ENCODE data around the gene ERGIC1. TPM values are rescaled to one million over a fixed set of nuclear protein-coding genes. Genes with fewer than 3 reads are reported as not detected.

Gene ERGIC1
- total RNA-seq, 4 donors from 2014 or later: 156 to 214 (median 175) TPM

DNA sequence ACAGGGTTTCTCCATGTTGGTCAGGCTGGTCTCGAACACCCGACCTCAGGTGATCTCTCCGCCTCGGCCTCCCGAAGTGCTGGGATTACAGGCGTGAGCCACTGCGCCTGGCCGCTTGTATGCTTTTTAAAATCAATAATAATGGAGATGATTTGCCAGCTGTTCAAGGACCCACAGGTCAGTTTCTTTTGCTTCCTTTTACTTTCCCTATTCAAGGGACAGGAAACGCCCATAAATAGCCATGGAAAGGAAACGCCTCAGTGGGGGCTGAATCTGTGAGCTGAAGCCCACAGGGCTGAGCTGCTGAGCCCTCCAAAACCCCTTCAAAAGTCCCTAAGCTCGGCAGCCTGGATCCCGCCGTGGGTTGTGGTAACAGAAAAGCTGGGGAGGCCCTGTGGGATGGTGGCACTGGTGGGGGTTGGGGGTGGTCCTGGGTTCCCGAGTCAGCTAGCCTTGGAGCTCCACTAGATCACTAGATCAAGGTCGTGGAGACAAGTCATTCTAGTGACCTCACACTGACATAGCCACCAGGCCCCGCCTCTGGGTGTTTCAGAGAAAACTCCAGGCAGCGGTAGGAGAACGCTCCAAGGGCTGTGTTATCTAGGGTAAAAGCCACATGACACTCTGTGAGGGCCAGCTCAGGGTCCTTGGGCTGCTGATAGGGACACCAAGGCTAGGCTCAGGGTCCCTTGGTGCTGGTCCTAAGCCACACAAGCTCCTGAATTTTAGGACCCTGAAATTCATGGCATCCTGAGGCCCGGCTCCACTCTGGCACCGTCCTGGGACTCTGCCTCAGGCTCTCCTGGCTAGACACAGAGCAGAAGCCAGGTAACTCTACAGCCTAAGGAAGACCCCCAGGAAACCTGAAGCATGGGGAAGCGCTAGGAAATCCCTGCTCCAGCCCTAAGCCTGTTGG, 45.0 kb upstream of the ERGIC1 start:
- Histone ChIP-seq H3K9me3 (no peaks in the 10 kb centered on the region), H3K4me3 (replicated peaks in 1 of 3) (no peak overlapping the region), H3K27me3 (no peaks in the 10 kb centered on the region), H3K27ac (peak overlapping the region; percentile 51 to 76 (median 69)), H3K4me1 (peaks cover 11 to 34% of the 10 kb centered on the region in 2 donors), H3K36me3 (no peaks in the 10 kb centered on the region)
- no peak for TF ChIP-seq POLR2A (IDR thresholded peaks at IDR 0.05)
- TF ChIP-seq, protein P1, sequence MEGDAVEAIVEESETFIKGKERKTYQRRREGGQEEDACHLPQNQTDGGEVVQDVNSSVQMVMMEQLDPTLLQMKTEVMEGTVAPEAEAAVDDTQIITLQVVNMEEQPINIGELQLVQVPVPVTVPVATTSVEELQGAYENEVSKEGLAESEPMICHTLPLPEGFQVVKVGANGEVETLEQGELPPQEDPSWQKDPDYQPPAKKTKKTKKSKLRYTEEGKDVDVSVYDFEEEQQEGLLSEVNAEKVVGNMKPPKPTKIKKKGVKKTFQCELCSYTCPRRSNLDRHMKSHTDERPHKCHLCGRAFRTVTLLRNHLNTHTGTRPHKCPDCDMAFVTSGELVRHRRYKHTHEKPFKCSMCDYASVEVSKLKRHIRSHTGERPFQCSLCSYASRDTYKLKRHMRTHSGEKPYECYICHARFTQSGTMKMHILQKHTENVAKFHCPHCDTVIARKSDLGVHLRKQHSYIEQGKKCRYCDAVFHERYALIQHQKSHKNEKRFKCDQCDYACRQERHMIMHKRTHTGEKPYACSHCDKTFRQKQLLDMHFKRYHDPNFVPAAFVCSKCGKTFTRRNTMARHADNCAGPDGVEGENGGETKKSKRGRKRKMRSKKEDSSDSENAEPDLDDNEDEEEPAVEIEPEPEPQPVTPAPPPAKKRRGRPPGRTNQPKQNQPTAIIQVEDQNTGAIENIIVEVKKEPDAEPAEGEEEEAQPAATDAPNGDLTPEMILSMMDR (IDR thresholded peaks at IDR 0.05): no peak
- 63 to 72% methylated on average over 19 to 21 of the region's 21 CpGs for WGBS, 2 donors
- DNase-seq: peak; percentile 48 to 54
- intact Hi-C loops (cut with DNase I): no loop called here

DNA sequence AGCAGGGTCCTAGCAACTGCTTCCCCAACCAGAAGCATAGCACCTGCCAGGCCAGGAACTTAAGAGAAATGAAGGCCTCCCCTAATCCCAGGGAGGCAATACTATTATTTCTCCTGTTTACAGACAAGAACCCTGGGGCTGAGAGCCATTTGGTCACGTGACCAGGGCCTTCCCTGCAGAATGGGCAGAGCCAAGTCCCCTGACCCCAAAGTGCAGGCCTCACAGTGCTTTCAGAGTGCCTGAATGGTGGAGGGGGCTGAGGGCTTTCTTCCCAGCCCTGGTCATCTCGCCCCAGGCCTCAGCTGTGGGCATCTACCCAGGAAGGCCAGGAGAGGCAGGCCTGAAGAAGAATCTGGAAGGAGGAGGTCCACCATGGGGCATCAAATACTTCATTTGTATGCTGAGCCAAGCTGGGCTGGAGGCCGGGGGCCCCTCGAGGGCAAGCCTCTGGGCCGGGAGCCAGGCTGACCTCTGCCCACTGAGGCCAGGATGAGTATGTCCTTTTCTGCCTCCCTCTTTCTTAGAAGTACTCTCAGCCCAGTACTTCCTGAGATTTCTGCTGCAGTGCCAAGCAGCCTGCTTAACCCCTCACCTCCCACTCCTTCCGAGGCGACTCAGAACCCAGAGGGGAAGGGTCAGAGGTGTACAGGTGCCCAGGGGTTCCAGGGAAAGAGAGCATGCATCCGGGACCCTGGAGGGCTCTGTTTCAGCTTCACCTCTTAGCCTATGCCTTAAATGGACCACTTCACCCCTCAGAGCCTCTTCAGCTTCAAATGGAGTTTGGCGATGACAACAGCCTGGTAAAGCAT, 44.2 kb upstream of the ERGIC1 start:
- Histone ChIP-seq H3K27ac (peak overlapping the region; percentile 51 to 76 (median 69)), H3K36me3 (no peaks in the 10 kb centered on the region), H3K9me3 (no peaks in the 10 kb centered on the region), H3K4me1 (peaks cover 11 to 39% of the 10 kb centered on the region in 2 donors), H3K27me3 (no peaks in the 10 kb centered on the region), H3K4me3 (replicated peaks in 1 of 3) (no peak overlapping the region)
- WGBS, 2 donors: 39 to 50% methylated on average over 7 to 9 of the region's 9 CpGs
- peak; percentile 74 to 83 for DNase-seq
- intact Hi-C loops (cut with DNase I): no loop called here
- TF ChIP-seq, protein P1 (IDR thresholded peaks at IDR 0.05): no peak

DNA sequence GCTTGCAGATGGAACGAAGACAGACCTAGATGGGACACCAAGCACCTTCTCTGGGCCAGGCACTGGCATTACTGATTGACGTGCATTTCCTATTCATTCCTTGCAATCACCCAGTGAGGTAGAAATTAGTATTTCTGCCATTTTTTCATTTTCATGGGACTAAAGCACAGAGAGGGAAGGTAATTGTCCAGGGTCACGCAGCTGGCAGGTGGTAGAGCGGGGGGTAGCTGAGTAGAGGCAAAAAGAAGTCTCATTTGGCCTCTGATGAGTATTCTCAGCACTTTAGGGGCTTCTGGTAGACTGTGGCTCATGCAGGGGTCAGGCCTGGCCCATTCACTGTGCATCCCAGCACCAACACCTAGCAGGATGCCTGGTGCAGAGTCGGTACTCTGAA, 43.6 kb upstream of the ERGIC1 start:
- H3K9me3 ChIP-seq: no peaks in the 10 kb centered on the region
- no peaks in the 10 kb centered on the region for H3K27me3 ChIP-seq
- TF ChIP-seq, protein P1 (IDR thresholded peaks at IDR 0.05): no peak
- no peak for TF ChIP-seq POLR2A (IDR thresholded peaks at IDR 0.05)
- no peaks in the 10 kb centered on the region for H3K36me3 ChIP-seq
- no peak overlapping the region for H3K4me3 ChIP-seq (replicated peaks in 1 of 3)
- intact Hi-C loops (cut with DNase I): no loop called here
- H3K4me1 ChIP-seq: peaks cover 11 to 45% of the 10 kb centered on the region in 2 donors
- DNase-seq: no peak
- H3K27ac ChIP-seq: peak overlapping the region in 2 of 3 donors; percentile 69 to 76
- 66 to 71% methylated on average over 5 of the region's 5 CpGs for WGBS, 2 donors

DNA sequence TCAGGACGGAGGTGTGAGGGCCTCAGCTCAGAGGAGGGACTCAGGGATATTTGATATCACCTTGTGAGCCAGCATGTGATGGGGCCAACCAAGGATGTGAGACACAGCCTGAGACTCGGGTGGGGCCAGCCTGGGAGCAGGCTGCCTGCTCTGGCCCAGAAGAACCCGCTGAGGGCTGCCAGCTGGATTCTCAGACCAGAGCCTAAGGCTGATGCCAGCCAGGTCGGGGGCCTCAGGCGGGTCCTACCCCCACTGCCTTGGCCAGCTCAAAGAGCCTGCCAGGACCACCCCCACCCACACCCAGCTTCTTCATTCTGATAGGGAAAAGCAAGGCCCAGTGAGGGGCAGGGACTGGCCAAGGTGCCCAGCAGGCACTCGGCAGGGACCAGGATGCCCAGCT, 42.8 kb upstream of the ERGIC1 start:
- no peak overlapping the region for H3K27ac ChIP-seq
- no peak for DNase-seq
- H3K9me3 ChIP-seq: no peaks in the 10 kb centered on the region
- 84 to 87% methylated on average over 2 to 5 of the region's 6 CpGs for WGBS, 2 donors
- peaks cover 11 to 49% of the 10 kb centered on the region in 2 donors for H3K4me1 ChIP-seq
- no peak overlapping the region for H3K4me3 ChIP-seq (replicated peaks in 1 of 3)
- no peaks in the 10 kb centered on the region for H3K27me3 ChIP-seq
- TF ChIP-seq, protein P1 (IDR thresholded peaks at IDR 0.05): no peak
- TF ChIP-seq POLR2A (IDR thresholded peaks at IDR 0.05): no peak
- intact Hi-C loops (cut with DNase I): no loop called here
- H3K36me3 ChIP-seq: no peaks in the 10 kb centered on the region

Data from thyroid gland (tissue), 4 donors.